ENCODE results near the gene ATP2B3.

ATP2B3 gene

GRCh38 chrX:153610836-153611213 lies 93.4 kb downstream of the ATP2B3 start:
- no peak for TF ChIP-seq CTCF (IDR thresholded peaks at IDR 0.05; ENCODE audit: control insufficient read depth, extremely low read depth, insufficient read depth)
- no peak for DNase-seq (ENCODE audit: low read depth)
- H3K4me3 ChIP-seq (ENCODE audit: low read depth, low read length), result no peak overlapping the region

- no peak overlapping the region for H3K4me3 ChIP-seq (ENCODE audit: low read depth, low read length)
- DNase-seq (ENCODE audit: low read depth), result no peak
- TF ChIP-seq CTCF (IDR thresholded peaks at IDR 0.05; ENCODE audit: control insufficient read depth, extremely low read depth, insufficient read depth), result no peak
Measured at GRCh38 chrX:153611298-153612095, 94.1 kb downstream of the ATP2B3 start.

GRCh38 chrX:153612413-153612812 lies 95.0 kb downstream of the ATP2B3 start:
- no peak for TF ChIP-seq CTCF (IDR thresholded peaks at IDR 0.05; ENCODE audit: control insufficient read depth, extremely low read depth, insufficient read depth)
- no peak overlapping the region for H3K4me3 ChIP-seq (ENCODE audit: low read depth, low read length)
- DNase-seq (ENCODE audit: low read depth), result no peak

- no peak for TF ChIP-seq CTCF (IDR thresholded peaks at IDR 0.05; ENCODE audit: control insufficient read depth, extremely low read depth, insufficient read depth)
- DNase-seq (ENCODE audit: low read depth), result no peak
Measured at GRCh38 chrX:153614818-153615217, 97.4 kb downstream of the ATP2B3 start.

GRCh38 chrX:153620576-153620975 lies 103.1 kb downstream of the ATP2B3 start:
- no peak for DNase-seq (ENCODE audit: low read depth)
- no peak overlapping the region for H3K4me3 ChIP-seq (ENCODE audit: low read depth, low read length)
- no peak for TF ChIP-seq CTCF (IDR thresholded peaks at IDR 0.05; ENCODE audit: control insufficient read depth, extremely low read depth, insufficient read depth)

More at GRCh38 chrX:153614818-153615217, 97.4 kb downstream of the ATP2B3 start:
- H3K4me3 ChIP-seq (ENCODE audit: low read depth, low read length), result no peak overlapping the region

GRCh38 chrX:153621949-153622598 lies 104.6 kb downstream of the ATP2B3 start:
- no peak for TF ChIP-seq CTCF (IDR thresholded peaks at IDR 0.05; ENCODE audit: control insufficient read depth, extremely low read depth, insufficient read depth)
- DNase-seq (ENCODE audit: low read depth), result no peak
- H3K4me3 ChIP-seq (ENCODE audit: low read depth, low read length), result no peak overlapping the region
